SU-DHL-6 (cell line): ENCODE data around the gene ZYG11B.
"Not testable (repeated sequence)": the region's sequence is repeated elsewhere in the genome, so short reads cannot be mapped to it uniquely, and the experiment has no call there.

Experiments used
- CTCF ChIP-seq: fragments of 200-600 bp; sonication (generic); IDR thresholded peaks from one replicate; pipeline ENCODE4 v1.5.1; 2017; ENCODE audit warnings: antibody characterized with exemption, mild to moderate bottlenecking, low read length, moderate library complexity; ENCODE audit not compliant: insufficient read depth, poor library complexity, severe bottlenecking
- EZH2phosphoT487 ChIP-seq: fragments of 200-600 bp; sonication (generic), shearing (Covaris generic); conservative IDR thresholded peaks from 2 replicates; pipeline ENCODE4 v1.6.1; 2018; ENCODE audit warnings: mild to moderate bottlenecking, antibody characterized with exemption, low read length, moderate library complexity, mixed read lengths

DNA sequence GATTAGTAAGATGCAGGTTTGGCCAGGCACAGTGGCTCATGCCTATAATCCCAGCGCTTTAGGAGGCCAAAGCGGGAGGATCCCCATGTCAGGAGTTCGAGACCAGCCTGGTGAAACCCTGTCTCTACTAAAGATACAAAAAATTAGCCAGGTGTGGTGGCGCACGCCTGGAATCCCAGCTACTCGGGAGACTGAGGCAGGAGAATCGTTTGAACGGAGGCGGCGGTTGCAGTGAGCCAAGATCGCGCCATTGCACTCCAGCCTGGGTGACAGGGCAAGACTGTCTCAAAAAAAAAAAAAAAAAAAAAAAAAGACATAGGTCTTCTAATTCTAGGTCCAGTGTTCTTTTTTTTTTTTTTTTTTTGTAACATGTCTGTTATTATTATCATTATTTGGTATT, 64.2 kb downstream of the ZYG11B start:
- not testable (repeated sequence) for TF ChIP-seq CTCF, EZH2phosphoT487
